Neuron (in vitro differentiated cells): ENCODE data around the gene PRMT2.
"Not testable (repeated sequence)": the region's sequence is repeated elsewhere in the genome, so short reads cannot be mapped to it uniquely, and the experiment has no call there.

ENCODE experiments used
- H2AFZ ChIP-seq: one replicate; pipeline ENCODE4 v1.6.1; 2013; ENCODE audit warnings: low read depth, mild to moderate bottlenecking, inconsistent platforms, low read length, moderate library complexity
- H3K27me3 ChIP-seq: one replicate; pipeline ENCODE4 v1.6.1; 2013; ENCODE audit warnings: low read length; ENCODE audit not compliant: insufficient read depth
- H3K36me3 ChIP-seq: one replicate; pipeline ENCODE4 v1.6.1; 2013; ENCODE audit warnings: low read length; ENCODE audit not compliant: insufficient read depth
- H3K4me1 ChIP-seq: one replicate; pipeline ENCODE4 v1.6.1; 2013; ENCODE audit warnings: low read length; ENCODE audit not compliant: insufficient read depth
- H3K4me3 ChIP-seq: 2 replicates; pipeline ENCODE4 v1.5.1; 2013; ENCODE audit warnings: mild to moderate bottlenecking, low read length, moderate library complexity
- H3K9me3 ChIP-seq: one replicate; pipeline ENCODE4 v1.6.1; 2013; ENCODE audit warnings: low read length

PRMT2 gene

GRCh38 chr21:46621457-46622182 lies 13.9 kb upstream of the PRMT2 start:
- H3K9me3 ChIP-seq = peaks cover 13% of the 10 kb centered on the region
- no peak overlapping the region for H2AFZ ChIP-seq
- H3K4me3 ChIP-seq = no peak overlapping the region
- H3K4me1 ChIP-seq = peaks cover 28% of the 10 kb centered on the region
- no peaks in the 10 kb centered on the region for H3K36me3 ChIP-seq
- H3K27me3 ChIP-seq = no peaks in the 10 kb centered on the region

- Histone ChIP-seq H3K36me3 (no peaks in the 10 kb centered on the region), H3K9me3 (peaks cover 13% of the 10 kb centered on the region), H3K4me3 (no peak overlapping the region), H3K27me3 (no peaks in the 10 kb centered on the region), H2AFZ (peak overlapping the region; percentile 28), H3K4me1 (peaks cover 28% of the 10 kb centered on the region)
Measured at GRCh38 chr21:46622226-46622625, 13.2 kb upstream of the PRMT2 start.

DNA sequence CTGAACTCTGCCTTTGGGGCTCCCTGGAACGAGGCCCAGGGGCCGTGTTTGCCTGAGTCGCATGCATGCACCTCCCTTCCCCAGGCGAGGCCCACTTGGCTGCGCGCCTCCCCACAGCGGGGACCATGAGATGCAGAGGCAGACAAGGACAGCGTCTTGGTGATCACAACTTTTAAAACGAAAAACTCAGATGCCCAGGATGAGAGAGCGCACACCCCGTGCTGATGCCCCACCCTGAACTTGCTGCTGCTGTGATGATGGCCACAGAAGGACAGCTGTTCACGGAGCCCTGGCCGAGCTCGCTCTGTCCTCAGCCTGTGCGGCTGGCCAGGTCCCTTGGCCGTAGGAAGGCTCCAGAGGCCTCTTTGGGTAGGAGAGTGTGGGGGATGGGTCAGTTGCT lies 11.4 kb upstream of the PRMT2 start:
- Histone ChIP-seq H3K27me3 (no peaks in the 10 kb centered on the region), H3K9me3 (peaks cover 13% of the 10 kb centered on the region), H3K4me1 (peaks cover 28% of the 10 kb centered on the region), H3K36me3 (no peaks in the 10 kb centered on the region), H3K4me3 (no peak overlapping the region), H2AFZ (no peak overlapping the region)

- no peak overlapping the region for H2AFZ ChIP-seq
- H3K4me1 ChIP-seq = peaks cover 22% of the 10 kb centered on the region
- no peak overlapping the region for H3K4me3 ChIP-seq
- H3K36me3 ChIP-seq = no peaks in the 10 kb centered on the region
- peaks cover 9% of the 10 kb centered on the region for H3K9me3 ChIP-seq
- no peaks in the 10 kb centered on the region for H3K27me3 ChIP-seq
Measured at GRCh38 chr21:46625759-46626158, 9.7 kb upstream of the PRMT2 start.

DNA sequence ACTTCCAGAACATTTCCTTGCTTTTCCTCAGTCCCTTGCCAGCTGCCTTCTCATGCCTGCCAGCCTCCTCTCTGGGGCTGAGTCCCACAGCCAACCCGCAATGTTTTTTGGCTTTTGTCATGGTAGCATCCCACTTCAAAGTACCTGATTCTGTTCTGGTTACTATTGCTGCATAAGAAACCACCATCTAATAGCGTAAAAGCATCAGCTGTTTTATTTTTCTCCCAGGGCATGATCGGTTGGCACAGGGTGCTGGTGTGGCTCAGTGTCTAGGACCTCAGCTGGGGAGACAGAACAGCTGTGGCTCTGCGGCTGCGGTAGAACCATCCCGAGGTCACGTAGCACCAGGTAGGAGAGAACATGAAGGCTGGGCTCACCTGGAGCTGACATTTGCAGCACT lies 8.9 kb upstream of the PRMT2 start:
- H3K9me3 ChIP-seq = peaks cover 9% of the 10 kb centered on the region
- no peaks in the 10 kb centered on the region for H3K27me3 ChIP-seq
- no peaks in the 10 kb centered on the region for H3K36me3 ChIP-seq
- H2AFZ ChIP-seq = no peak overlapping the region
- H3K4me1 ChIP-seq = peaks cover 14% of the 10 kb centered on the region
- no peak overlapping the region for H3K4me3 ChIP-seq

- Histone ChIP-seq H3K36me3 (no peaks in the 10 kb centered on the region), H3K4me3 (no peak overlapping the region), H3K9me3 (peaks cover 9% of the 10 kb centered on the region), H3K4me1 (peaks cover 9% of the 10 kb centered on the region), H2AFZ (no peak overlapping the region), H3K27me3 (no peaks in the 10 kb centered on the region)
Measured at GRCh38 chr21:46626975-46627501, 8.4 kb upstream of the PRMT2 start.

DNA sequence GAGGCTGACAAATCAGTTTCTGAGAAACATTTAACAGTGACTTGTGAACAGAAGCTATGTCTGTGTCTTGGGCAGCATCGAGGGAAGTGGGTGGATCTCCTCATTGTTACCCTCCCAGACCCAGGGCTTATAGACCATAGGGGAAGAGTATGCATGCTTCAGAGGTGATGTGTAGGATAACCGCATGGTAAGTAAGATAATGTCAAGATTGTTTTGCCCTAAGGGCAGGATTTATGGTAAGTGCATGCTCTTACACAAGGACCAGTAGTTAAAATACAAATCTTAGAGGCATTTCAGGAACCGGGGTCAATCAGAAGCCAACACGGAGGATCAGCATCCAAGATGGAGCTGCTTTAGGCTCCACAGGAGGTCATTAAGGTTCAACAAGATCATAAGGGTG lies 7.7 kb upstream of the PRMT2 start:
- H2AFZ ChIP-seq = no peak overlapping the region
- peaks cover 3% of the 10 kb centered on the region for H3K4me1 ChIP-seq
- H3K27me3 ChIP-seq = no peaks in the 10 kb centered on the region
- H3K4me3 ChIP-seq = no peak overlapping the region
- peaks cover 9% of the 10 kb centered on the region for H3K9me3 ChIP-seq
- H3K36me3 ChIP-seq = no peaks in the 10 kb centered on the region

DNA sequence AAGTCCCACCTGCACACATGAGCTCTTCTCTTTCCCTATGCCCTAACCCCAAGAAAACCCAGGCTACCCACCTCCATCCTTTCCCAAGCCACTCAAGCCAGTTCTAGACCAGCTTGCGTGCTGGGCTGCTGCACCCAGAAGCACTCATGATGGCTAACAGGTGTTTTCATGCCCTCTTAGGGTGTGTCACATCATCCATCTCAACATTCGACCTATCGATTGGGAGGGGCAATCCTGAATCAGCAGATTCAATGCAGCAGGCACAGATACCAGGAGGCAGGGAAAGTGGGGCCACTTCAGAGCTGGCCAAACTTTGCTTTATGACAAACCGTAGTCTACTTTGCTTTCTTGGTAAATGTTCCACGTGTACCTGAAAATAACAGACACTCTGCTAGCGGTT lies 6.6 kb upstream of the PRMT2 start:
- Histone ChIP-seq H3K4me3 (no peak overlapping the region), H2AFZ (no peak overlapping the region), H3K36me3 (no peaks in the 10 kb centered on the region), H3K27me3 (no peaks in the 10 kb centered on the region), H3K9me3 (peaks cover 9% of the 10 kb centered on the region), H3K4me1 (no peaks in the 10 kb centered on the region)

DNA sequence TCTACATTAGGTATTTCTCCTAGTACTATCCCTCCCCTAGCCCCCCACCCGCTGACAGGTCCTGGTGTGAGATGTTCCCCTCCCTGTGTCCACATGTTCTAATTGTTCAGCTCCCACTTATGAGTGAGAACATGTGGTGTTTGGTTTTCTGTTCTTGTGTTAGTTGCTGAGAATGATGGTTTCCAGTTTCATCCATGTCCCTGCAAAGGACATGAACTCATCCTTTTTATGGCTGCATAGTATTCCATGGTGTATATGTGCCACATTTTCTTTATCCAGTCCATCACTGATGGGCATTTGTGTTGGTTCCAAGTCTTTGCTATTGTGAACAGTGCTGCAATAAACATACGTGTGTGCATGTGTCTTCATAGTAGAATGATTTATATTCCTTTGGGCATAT lies 4.6 kb upstream of the PRMT2 start:
- H3K9me3 ChIP-seq, H3K4me1 ChIP-seq: not testable (repeated sequence)

GRCh38 chr21:46633566-46633965 lies 1.9 kb upstream of the PRMT2 start:
- Histone ChIP-seq H3K27me3 (no peaks in the 10 kb centered on the region), H3K4me1 (peaks cover 32% of the 10 kb centered on the region), H3K4me3 (no peak overlapping the region), H2AFZ (no peak overlapping the region), H3K36me3 (peaks cover 16% of the 10 kb centered on the region), H3K9me3 (no peaks in the 10 kb centered on the region)

More for the DNA sequence above, 4.6 kb upstream of the PRMT2 start:
- not testable (repeated sequence) for H2AFZ ChIP-seq, H3K36me3 ChIP-seq, H3K27me3 ChIP-seq, H3K4me3 ChIP-seq

DNA sequence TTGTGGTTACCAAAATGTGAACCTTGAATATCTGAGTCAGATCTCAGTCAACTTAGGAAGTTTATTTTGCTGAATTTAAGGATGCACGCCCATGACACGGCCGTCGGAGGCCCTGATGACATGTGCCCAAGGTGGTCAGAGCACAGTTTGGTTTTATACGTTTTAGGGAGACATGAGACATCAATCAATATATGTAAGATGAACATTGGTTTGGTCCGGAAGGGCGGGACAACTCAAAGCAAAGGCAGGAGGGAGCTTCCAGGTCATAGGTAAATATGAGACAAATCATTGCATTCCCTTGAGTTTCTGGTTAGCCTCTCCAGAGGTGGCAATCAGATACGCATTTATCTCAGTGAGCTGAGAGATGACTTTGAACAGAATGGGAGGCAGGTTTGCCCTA lies 1.0 kb upstream of the PRMT2 start:
- Histone ChIP-seq H3K4me3 (peak overlapping the region; percentile 72), H2AFZ (peak overlapping the region; percentile 42), H3K27me3 (no peaks in the 10 kb centered on the region), H3K36me3 (peaks cover 16% of the 10 kb centered on the region), H3K4me1 (peaks cover 32% of the 10 kb centered on the region), H3K9me3 (no peaks in the 10 kb centered on the region)

- Histone ChIP-seq H3K9me3 (no peaks in the 10 kb centered on the region), H2AFZ (peak overlapping the region; percentile 42), H3K4me3 (peak overlapping the region; percentile 72), H3K27me3 (no peaks in the 10 kb centered on the region), H3K4me1 (peaks cover 32% of the 10 kb centered on the region), H3K36me3 (peaks cover 16% of the 10 kb centered on the region)
Measured at GRCh38 chr21:46634966-46635323, 529 bp upstream of the PRMT2 start.

DNA sequence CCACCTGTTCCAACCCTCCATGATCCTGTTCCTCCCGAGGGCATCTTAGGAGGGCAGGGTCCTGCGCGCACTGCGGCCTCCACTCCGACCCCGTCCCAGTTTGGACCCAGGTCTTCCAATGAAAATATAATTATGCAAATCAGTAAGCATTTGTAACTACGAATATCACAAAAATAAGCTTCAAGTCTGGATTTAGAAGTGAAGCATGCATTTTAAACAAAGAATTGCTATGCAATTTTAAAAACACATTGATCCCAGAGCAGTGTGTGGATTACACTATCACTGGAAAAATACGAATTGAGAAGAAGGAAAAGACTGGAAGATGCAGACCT lies 673 bp downstream of the PRMT2 start:
- no peaks in the 10 kb centered on the region for H3K9me3 ChIP-seq
- peaks cover 32% of the 10 kb centered on the region for H3K4me1 ChIP-seq
- H3K4me3 ChIP-seq = peak overlapping the region; percentile 72
- H2AFZ ChIP-seq = peak overlapping the region; percentile 1
- peaks cover 21% of the 10 kb centered on the region for H3K36me3 ChIP-seq
- H3K27me3 ChIP-seq = no peaks in the 10 kb centered on the region
